Measurements from ENCODE around the gene HERC4. TPM values are rescaled to one million over a fixed set of nuclear protein-coding genes. Genes with fewer than 3 reads are reported as not detected.
A peak's percentile ranks its signal among the peaks of the same experiment; 100 is the strongest.
"Not testable (repeated sequence)": the region's sequence is repeated elsewhere in the genome, so short reads cannot be mapped to it uniquely, and the experiment has no call there.

HERC4 gene
- polyA plus RNA-seq, 2 donors: 11.8 to 13.3 TPM

- Histone ChIP-seq H3K36me3 (ENCODE audit: control insufficient read depth in 2 of 2, insufficient read depth in 2 of 2, low read length in 1 of 2) (peaks cover 0 to 5% of the 10 kb centered on the region in 2 donors), H3K27me3 (ENCODE audit: control insufficient read depth in 1 of 2, insufficient read depth in 2 of 2, low read length in 2 of 2) (no peaks in the 10 kb centered on the region), H3K27ac (ENCODE audit: low read depth in 2 of 2, low read length in 1 of 2) (peak within 1 kb of the TSS; percentile 96 to 97), H3K4me1 (ENCODE audit: control insufficient read depth in 2 of 2, insufficient read depth in 2 of 2, low read length in 1 of 2) (no peaks in the 10 kb centered on the region), H3K4me3 (ENCODE audit: low read depth in 1 of 2, low read length in 2 of 2) (peak within 1 kb of the TSS; percentile 71 to 85), H3K9me3 (ENCODE audit: control insufficient read depth in 2 of 2, insufficient read depth in 1 of 2, low read depth in 1 of 2, low read length in 1 of 2) (no peaks in the 10 kb centered on the region)
- 0 to 1% methylated on average over 58 to 62 of the region's 62 CpGs for WGBS, 2 donors
These were observed 190.7 kb downstream of the HERC4 start, which contains the start of gene SIRT1 for GRCh38 chr10:67884313-67884841. SIRT1 (plus strand) TSS chr10:67884656; CDS start chr10:67884722, 66 bp downstream.

- no peaks in the 10 kb centered on the region for H3K27me3 ChIP-seq (ENCODE audit: control insufficient read depth in 1 of 2, insufficient read depth in 2 of 2, low read length in 2 of 2)
- peak overlapping the region; percentile 96 to 97 for H3K27ac ChIP-seq (ENCODE audit: low read depth in 2 of 2, low read length in 1 of 2)
- no peaks in the 10 kb centered on the region for H3K9me3 ChIP-seq (ENCODE audit: control insufficient read depth in 2 of 2, insufficient read depth in 1 of 2, low read depth in 1 of 2, low read length in 1 of 2)
- 17 to 19% methylated on average over 13 of the region's 13 CpGs for WGBS, 2 donors
- H3K36me3 ChIP-seq (ENCODE audit: control insufficient read depth in 2 of 2, insufficient read depth in 2 of 2, low read length in 1 of 2): peaks cover 0 to 5% of the 10 kb centered on the region in 2 donors
- no peaks in the 10 kb centered on the region for H3K4me1 ChIP-seq (ENCODE audit: control insufficient read depth in 2 of 2, insufficient read depth in 2 of 2, low read length in 1 of 2)
- H3K4me3 ChIP-seq (ENCODE audit: low read depth in 1 of 2, low read length in 2 of 2): peak overlapping the region; percentile 71 to 85
These were observed 191.3 kb downstream of the HERC4 start for GRCh38 chr10:67883710-67884312.

- Histone ChIP-seq H3K27me3 (ENCODE audit: control insufficient read depth in 1 of 2, insufficient read depth in 2 of 2, low read length in 2 of 2) (no peaks in the 10 kb centered on the region), H3K4me1 (ENCODE audit: control insufficient read depth in 2 of 2, insufficient read depth in 2 of 2, low read length in 1 of 2) (no peaks in the 10 kb centered on the region)
These were observed 196.9 kb downstream of the HERC4 start for GRCh38 chr10:67878133-67878532.

DNA sequence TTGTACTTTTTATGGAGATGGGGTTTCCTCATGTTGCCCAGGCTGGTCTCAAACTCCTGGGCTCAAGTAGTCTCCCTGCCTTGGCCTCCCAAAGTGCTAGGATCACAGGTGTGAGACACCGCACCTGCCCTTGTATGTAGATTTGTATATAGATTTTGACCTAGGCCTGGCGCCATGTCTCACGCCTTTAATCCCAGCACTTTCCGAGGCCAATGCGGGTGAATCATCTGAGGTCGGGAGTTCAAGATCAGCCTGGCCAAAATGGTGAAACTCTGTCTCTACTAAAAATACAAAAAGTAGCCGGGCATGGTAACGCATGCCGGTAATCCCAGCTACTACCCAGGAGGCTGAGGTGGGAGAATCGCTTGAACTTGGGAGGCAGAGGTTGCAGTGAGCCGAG is 197.7 kb downstream of the HERC4 start:
- H3K4me1 ChIP-seq (ENCODE audit: control insufficient read depth in 2 of 2, insufficient read depth in 2 of 2, low read length in 1 of 2); H3K36me3 ChIP-seq (ENCODE audit: control insufficient read depth in 2 of 2, insufficient read depth in 2 of 2, low read length in 1 of 2): not testable (repeated sequence)
- 92 to 95% methylated on average over 11 of the region's 11 CpGs for WGBS, 2 donors

More at GRCh38 chr10:67878133-67878532, 196.9 kb downstream of the HERC4 start:
- Histone ChIP-seq H3K27ac (ENCODE audit: low read depth in 2 of 2, low read length in 1 of 2) (no peak overlapping the region), H3K36me3 (ENCODE audit: control insufficient read depth in 2 of 2, insufficient read depth in 2 of 2, low read length in 1 of 2) (no peaks in the 10 kb centered on the region), H3K9me3 (ENCODE audit: control insufficient read depth in 2 of 2, insufficient read depth in 1 of 2, low read depth in 1 of 2, low read length in 1 of 2) (no peaks in the 10 kb centered on the region), H3K4me3 (ENCODE audit: low read depth in 1 of 2, low read length in 2 of 2) (no peak overlapping the region)
- 91 to 95% methylated on average over 7 of the region's 7 CpGs for WGBS, 2 donors

GRCh38 chr10:67875340-67876238 is 199.5 kb downstream of the HERC4 start:
- Histone ChIP-seq H3K9me3 (ENCODE audit: control insufficient read depth in 2 of 2, insufficient read depth in 1 of 2, low read depth in 1 of 2, low read length in 1 of 2) (no peaks in the 10 kb centered on the region), H3K4me3 (ENCODE audit: low read depth in 1 of 2, low read length in 2 of 2) (no peak overlapping the region), H3K36me3 (ENCODE audit: control insufficient read depth in 2 of 2, insufficient read depth in 2 of 2, low read length in 1 of 2) (no peaks in the 10 kb centered on the region), H3K27me3 (ENCODE audit: control insufficient read depth in 1 of 2, insufficient read depth in 2 of 2, low read length in 2 of 2) (no peaks in the 10 kb centered on the region), H3K27ac (ENCODE audit: low read depth in 2 of 2, low read length in 1 of 2) (no peak overlapping the region), H3K4me1 (ENCODE audit: control insufficient read depth in 2 of 2, insufficient read depth in 2 of 2, low read length in 1 of 2) (no peaks in the 10 kb centered on the region)
- 64 to 65% methylated on average over 3 of the region's 3 CpGs for WGBS, 2 donors

More for the DNA sequence above, 197.7 kb downstream of the HERC4 start:
- not testable (repeated sequence) for H3K4me3 ChIP-seq (ENCODE audit: low read depth in 1 of 2, low read length in 2 of 2); H3K27me3 ChIP-seq (ENCODE audit: control insufficient read depth in 1 of 2, insufficient read depth in 2 of 2, low read length in 2 of 2); H3K9me3 ChIP-seq (ENCODE audit: control insufficient read depth in 2 of 2, insufficient read depth in 1 of 2, low read depth in 1 of 2, low read length in 1 of 2); H3K27ac ChIP-seq (ENCODE audit: low read depth in 2 of 2, low read length in 1 of 2)

Other genes starting within 250 kb of the HERC4 start
- under 1 TPM; 0.59 to 0.75 TPM for gene DNAJC12, start 237.1 kb downstream of the HERC4 start, polyA plus RNA-seq
- gene SIRT1, start 190.6 kb downstream of the HERC4 start, polyA plus RNA-seq: 1 to 10 TPM; 5.6 to 6.5 TPM
- gene MYPN, start 34.2 kb upstream of the HERC4 start, polyA plus RNA-seq: under 1 TPM in 1 of 2 donors, not detected in 1; 0.01 TPM
- under 1 TPM in 1 of 2 donors, not detected in 1; 0.02 TPM for gene ATOH7, start 156.8 kb upstream of the HERC4 start, polyA plus RNA-seq